ENCODE data around the gene SMCP.

GRCh38 chr1:152878042-152878441 is at the start of gene SMCP:
- TF ChIP-seq EP300 (IDR thresholded peaks at IDR 0.05) (no peak), CTCF (IDR thresholded peaks at IDR 0.05) (no peak), POLR2A (IDR thresholded peaks at IDR 0.05) (no peak)
